Measurements from ENCODE around the gene CASKIN1. TPM values are rescaled to one million over a fixed set of nuclear protein-coding genes. Genes with fewer than 3 reads are reported as not detected.

Gene CASKIN1
- total RNA-seq, 1 experiment from 2014 or later: 4.5 TPM

DNA sequence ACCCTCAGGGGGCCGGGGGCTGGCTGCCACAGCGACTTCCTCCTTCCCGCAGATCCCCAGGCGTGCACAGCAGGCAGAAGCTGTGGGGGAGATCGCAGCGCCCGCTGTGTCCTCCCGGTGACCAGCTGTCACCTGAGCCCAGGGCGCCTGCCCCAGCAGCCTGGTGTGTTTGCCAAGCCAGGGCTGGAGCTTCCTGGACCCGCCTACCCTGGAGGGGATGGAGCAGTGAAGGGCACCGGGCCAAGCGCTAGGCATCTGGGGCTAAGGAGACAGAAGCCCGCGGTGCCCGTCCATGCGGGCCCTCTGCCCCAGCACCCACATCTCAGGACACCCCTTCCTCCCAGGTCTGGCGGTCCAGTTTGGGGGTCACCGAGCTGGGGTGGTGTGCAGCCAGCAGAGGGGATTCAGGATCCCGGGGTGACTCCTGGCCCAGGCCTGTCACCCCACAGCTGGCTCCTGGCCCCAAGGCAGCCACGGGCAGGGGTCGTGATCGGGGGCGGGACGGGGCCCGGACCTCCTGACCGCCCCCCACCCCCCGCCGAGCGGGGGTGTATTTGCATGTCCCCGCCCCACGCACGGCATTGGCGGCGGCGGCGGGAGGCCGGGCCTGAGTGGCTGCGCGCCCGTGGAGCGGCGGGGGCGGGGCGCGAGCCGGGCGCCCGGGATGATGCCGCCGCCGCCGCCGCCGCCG lies 48.3 kb downstream of the CASKIN1 start, which contains the start of gene RAB26:
Gene RAB26 (plus strand): TSS at position 645 of the 691 bp plus-strand sequence. CDS start 159 bp downstream, outside the sequence.
- BruUV-seq (replicated peaks): no TSS peak
- Histone ChIP-seq H3K9me3 (ENCODE audit: control insufficient read depth, insufficient read depth, low read depth, low read length) (no peaks in the 10 kb centered on the region), H3K4me1 (ENCODE audit: control insufficient read depth, insufficient read depth, low read length) (peaks cover 50% of the 10 kb centered on the region), H3K27ac (ENCODE audit: low read length) (peak within 1 kb of the TSS; percentile 100), H3K36me3 (ENCODE audit: control insufficient read depth, insufficient read depth, low read length) (no peaks in the 10 kb centered on the region; the same call in 1 of the 2 replicates), H3K27me3 (ENCODE audit: control insufficient read depth, insufficient read depth, low read length) (no peaks in the 10 kb centered on the region), H3K4me3 (ENCODE audit: low read depth in 2 of 2, low read length in 2 of 2) (peak within 1 kb of the TSS; percentile 59 to 67)
- DNase-seq (ENCODE audit: low read depth, low spot score) (no peak), ATAC-seq (peak; percentile 59)
- TF ChIP-seq TCF7L2 (IDR thresholded peaks at IDR 0.05; ENCODE audit: low read depth, low read length) (no peak), POLR2AphosphoS5 (IDR thresholded peaks at IDR 0.05; ENCODE audit: low read depth, low read length) (peak; percentile 41; the same call in 1 of the 2 replicates), SIN3A (IDR thresholded peaks at IDR 0.05; ENCODE audit: borderline replicate concordance, insufficient read depth, low read depth, low read length) (peak; percentile 27; the same call in 1 of the 2 replicates)
- intact Hi-C loops (cut with micrococcal nuclease; ENCODE audit: unreplicated experiment): loop anchor here (10.0 kb wide), 1 partner anchor 123 kb away; the partner anchor contains the start of gene NHERF2
- CTCF ChIA-PET: interaction anchor here (0.6 kb wide), 1 partner anchor 165 kb away, joined by 3 read pairs; no protein-coding TSS in a partner anchor
- in situ Hi-C loops (cut with HindIII; ENCODE audit: low pct_unique_long_range_greater_than_20kb, low sequenced_read_pairs): no loop called here
- POLR2A ChIA-PET: no interaction called here

- in situ Hi-C loops (cut with HindIII; ENCODE audit: low pct_unique_long_range_greater_than_20kb, low sequenced_read_pairs): no loop called here
- H3K36me3 ChIP-seq (ENCODE audit: control insufficient read depth, insufficient read depth, low read length): no peaks in the 10 kb centered on the region
- no peak overlapping the region for H3K4me3 ChIP-seq (ENCODE audit: low read depth in 2 of 2, low read length in 2 of 2)
- no peaks in the 10 kb centered on the region for H3K9me3 ChIP-seq (ENCODE audit: control insufficient read depth, insufficient read depth, low read depth, low read length)
- no peaks in the 10 kb centered on the region for H3K27me3 ChIP-seq (ENCODE audit: control insufficient read depth, insufficient read depth, low read length)
- BruUV-seq (replicated peaks): no TSS peak
- CTCF ChIA-PET: no interaction called here
- DNase-seq (ENCODE audit: low read depth, low spot score) (no peak), ATAC-seq (no peak)
- H3K27ac ChIP-seq (ENCODE audit: low read length): peak overlapping the region; percentile 85
- H3K4me1 ChIP-seq (ENCODE audit: control insufficient read depth, insufficient read depth, low read length): peaks cover 45% of the 10 kb centered on the region
- TF ChIP-seq SIN3A (IDR thresholded peaks at IDR 0.05; ENCODE audit: borderline replicate concordance, insufficient read depth, low read depth, low read length) (no peak), CTCF (IDR thresholded peaks at IDR 0.05) (no peak), POLR2AphosphoS5 (IDR thresholded peaks at IDR 0.05; ENCODE audit: low read depth, low read length) (no peak), TCF7L2 (IDR thresholded peaks at IDR 0.05; ENCODE audit: low read depth, low read length) (no peak)
- TF ChIP-seq, protein P1, sequence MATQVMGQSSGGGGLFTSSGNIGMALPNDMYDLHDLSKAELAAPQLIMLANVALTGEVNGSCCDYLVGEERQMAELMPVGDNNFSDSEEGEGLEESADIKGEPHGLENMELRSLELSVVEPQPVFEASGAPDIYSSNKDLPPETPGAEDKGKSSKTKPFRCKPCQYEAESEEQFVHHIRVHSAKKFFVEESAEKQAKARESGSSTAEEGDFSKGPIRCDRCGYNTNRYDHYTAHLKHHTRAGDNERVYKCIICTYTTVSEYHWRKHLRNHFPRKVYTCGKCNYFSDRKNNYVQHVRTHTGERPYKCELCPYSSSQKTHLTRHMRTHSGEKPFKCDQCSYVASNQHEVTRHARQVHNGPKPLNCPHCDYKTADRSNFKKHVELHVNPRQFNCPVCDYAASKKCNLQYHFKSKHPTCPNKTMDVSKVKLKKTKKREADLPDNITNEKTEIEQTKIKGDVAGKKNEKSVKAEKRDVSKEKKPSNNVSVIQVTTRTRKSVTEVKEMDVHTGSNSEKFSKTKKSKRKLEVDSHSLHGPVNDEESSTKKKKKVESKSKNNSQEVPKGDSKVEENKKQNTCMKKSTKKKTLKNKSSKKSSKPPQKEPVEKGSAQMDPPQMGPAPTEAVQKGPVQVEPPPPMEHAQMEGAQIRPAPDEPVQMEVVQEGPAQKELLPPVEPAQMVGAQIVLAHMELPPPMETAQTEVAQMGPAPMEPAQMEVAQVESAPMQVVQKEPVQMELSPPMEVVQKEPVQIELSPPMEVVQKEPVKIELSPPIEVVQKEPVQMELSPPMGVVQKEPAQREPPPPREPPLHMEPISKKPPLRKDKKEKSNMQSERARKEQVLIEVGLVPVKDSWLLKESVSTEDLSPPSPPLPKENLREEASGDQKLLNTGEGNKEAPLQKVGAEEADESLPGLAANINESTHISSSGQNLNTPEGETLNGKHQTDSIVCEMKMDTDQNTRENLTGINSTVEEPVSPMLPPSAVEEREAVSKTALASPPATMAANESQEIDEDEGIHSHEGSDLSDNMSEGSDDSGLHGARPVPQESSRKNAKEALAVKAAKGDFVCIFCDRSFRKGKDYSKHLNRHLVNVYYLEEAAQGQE (IDR thresholded peaks at IDR 0.05; ENCODE audit: insufficient read depth in 1 of 2, low read depth in 2 of 2, low read length in 1 of 2): no peak
- intact Hi-C loops (cut with micrococcal nuclease; ENCODE audit: unreplicated experiment): loop anchor here (10.0 kb wide), 1 partner anchor 123 kb away; the partner anchor contains the start of gene NHERF2
- POLR2A ChIA-PET: no interaction called here
Measured at GRCh38 chr16:2147378-2147777, 49.0 kb downstream of the CASKIN1 start.

Measured in Panc1 (cell line).